Astrocyte (in vitro differentiated cells and primary cell): ENCODE results near the gene TBC1D12. TPM values are rescaled to one million over a fixed set of nuclear protein-coding genes. Genes with fewer than 3 reads are reported as not detected.

Source experiments
- DNase-seq: peaks from one replicate; pipeline ENCODE4 v3.0.0-alpha.2; 2010; ENCODE audit warnings: low read depth
- FAIRE-seq: peaks from 2 replicates; lab custom pipeline; 2011; peaks lifted over from hg19 to GRCh38; lab: Jason Lieb, UNC
- H2AFZ ChIP-seq: 2 replicates; pipeline ENCODE4 v1.6.0; 2012; ENCODE audit warnings: low read depth, low read length, inconsistent platforms
- H3K27ac ChIP-seq: 2 replicates; pipeline ENCODE4 v1.5.1; 2011; ENCODE audit warnings: low read depth, low read length, inconsistent platforms
- H3K27me3 ChIP-seq: 2 replicates; pipeline ENCODE4 v1.6.0; 2011; ENCODE audit warnings: low read length, inconsistent platforms; ENCODE audit not compliant: insufficient read depth
- H3K36me3 ChIP-seq: 2 replicates; pipeline ENCODE4 v1.5.1; 2011; ENCODE audit warnings: low read length, inconsistent platforms; ENCODE audit not compliant: insufficient read depth
- H3K4me1 ChIP-seq: 2 replicates; pipeline ENCODE4 v1.5.1; 2011; ENCODE audit warnings: low read length, inconsistent platforms; ENCODE audit not compliant: insufficient read depth
- H3K4me2 ChIP-seq: 2 replicates; pipeline ENCODE4 v1.6.0; 2012; ENCODE audit warnings: low read length, inconsistent platforms
- H3K4me3 ChIP-seq: 2 replicates; pipeline ENCODE4 v1.5.1; 2011; ENCODE audit warnings: low read depth, mild to moderate bottlenecking, low read length, inconsistent platforms; ENCODE audit not compliant: insufficient read depth
- H3K79me2 ChIP-seq: 2 replicates; pipeline ENCODE4 v1.6.0; 2012; ENCODE audit warnings: mild to moderate bottlenecking, low read length, inconsistent platforms; ENCODE audit not compliant: insufficient read depth
- H3K9ac ChIP-seq: 2 replicates; pipeline ENCODE4 v1.6.0; 2012; ENCODE audit warnings: mild to moderate bottlenecking, low read length, inconsistent platforms
- H3K9me3 ChIP-seq: 2 replicates; pipeline ENCODE4 v1.5.1; 2012; ENCODE audit warnings: low read depth, mild to moderate bottlenecking, low read length, inconsistent platforms; ENCODE audit not compliant: insufficient read depth
- H4K20me1 ChIP-seq: 2 replicates; pipeline ENCODE4 v1.6.0; 2012; ENCODE audit warnings: low read length, inconsistent platforms; ENCODE audit not compliant: insufficient read depth
- H3K27ac Mint-ChIP-seq: one replicate; pipeline ENCODE4 v1.8.0; 2021; ENCODE audit warnings: mild to moderate bottlenecking, mixed read lengths; ENCODE audit not compliant: unreplicated experiment
- H3K27me3 Mint-ChIP-seq: one replicate; pipeline ENCODE4 v1.8.0; 2021; ENCODE audit warnings: low read depth, mixed read lengths; ENCODE audit not compliant: unreplicated experiment
- H3K36me3 Mint-ChIP-seq: one replicate; pipeline ENCODE4 v1.8.0; 2021; ENCODE audit warnings: low read depth, mixed read lengths; ENCODE audit not compliant: unreplicated experiment
- H3K4me1 Mint-ChIP-seq: one replicate; pipeline ENCODE4 v1.8.0; 2021; ENCODE audit warnings: low read depth, mixed read lengths; ENCODE audit not compliant: unreplicated experiment
- H3K4me3 Mint-ChIP-seq: one replicate; pipeline ENCODE4 v1.8.0; 2021; ENCODE audit warnings: mild to moderate bottlenecking, moderate library complexity, mixed read lengths; ENCODE audit not compliant: unreplicated experiment
- H3K9me3 Mint-ChIP-seq: one replicate; pipeline ENCODE4 v1.8.0; 2021; ENCODE audit warnings: mild to moderate bottlenecking, mixed read lengths; ENCODE audit not compliant: unreplicated experiment
- CTCF ChIP-seq: IDR thresholded peaks from 2 replicates; pipeline ENCODE4 v1.5.1; 2011; ENCODE audit warnings: low read depth, mild to moderate bottlenecking, inconsistent platforms, low read length, moderate library complexity; ENCODE audit not compliant: insufficient read depth
- EZH2 ChIP-seq: IDR thresholded peaks from 2 replicates; pipeline ENCODE4 v1.6.1; 2012; ENCODE audit warnings: mild to moderate bottlenecking, low read length, inconsistent platforms; ENCODE audit not compliant: insufficient read depth
- total RNA-seq: library from RNA; stranded (reverse); gene quantifications from 2 replicates; pipeline ENCODE4 v1.2.1, GENCODE V29; 2021

Gene TBC1D12
- total RNA-seq, 1 donor from 2014 or later, result 7.6 TPM

- Histone ChIP-seq H3K79me2 (peaks cover 76% of the 10 kb centered on the region), H3K27me3 (no peaks in the 10 kb centered on the region), H3K9ac (no peak overlapping the region), H3K36me3 (no peaks in the 10 kb centered on the region), H3K4me2 (no peak overlapping the region), H3K9me3 (no peaks in the 10 kb centered on the region), H3K4me1 (peaks cover 15% of the 10 kb centered on the region), H4K20me1 (peaks cover 20% of the 10 kb centered on the region), H3K27ac (no peak overlapping the region), H2AFZ (no peak overlapping the region), H3K4me3 (no peak overlapping the region)
- Mint-ChIP-seq H3K9me3 (peaks cover 7% of the 10 kb centered on the region), H3K4me3 (no peak overlapping the region), H3K36me3 (peaks cover 2% of the 10 kb centered on the region), H3K27ac (no peak overlapping the region), H3K27me3 (no peaks in the 10 kb centered on the region), H3K4me1 (peaks cover 20% of the 10 kb centered on the region)
- TF ChIP-seq EZH2, result no peak
- TF ChIP-seq CTCF, result no peak
- DNase-seq (no peak), FAIRE-seq (no peak)
Observed at GRCh38 chr10:94424714-94425337, 22.5 kb downstream of the TBC1D12 start.

- FAIRE-seq (no peak), DNase-seq (no peak)
- Histone ChIP-seq H3K4me2 (no peak overlapping the region), H3K4me3 (no peak overlapping the region), H3K36me3 (no peaks in the 10 kb centered on the region), H4K20me1 (peaks cover 19% of the 10 kb centered on the region), H3K9ac (no peak overlapping the region), H3K27me3 (no peaks in the 10 kb centered on the region), H3K4me1 (peaks cover 15% of the 10 kb centered on the region), H3K9me3 (no peaks in the 10 kb centered on the region), H3K27ac (no peak overlapping the region), H3K79me2 (peaks cover 75% of the 10 kb centered on the region), H2AFZ (no peak overlapping the region)
- TF ChIP-seq CTCF (no peak), EZH2 (no peak)
- no peaks in the 10 kb centered on the region for H3K27me3 Mint-ChIP-seq
- no peak overlapping the region for H3K4me3 Mint-ChIP-seq
- peaks cover 7% of the 10 kb centered on the region for H3K9me3 Mint-ChIP-seq
- peaks cover 20% of the 10 kb centered on the region for H3K4me1 Mint-ChIP-seq
- H3K36me3 Mint-ChIP-seq, result peaks cover 2% of the 10 kb centered on the region
- H3K27ac Mint-ChIP-seq, result no peak overlapping the region
Observed at GRCh38 chr10:94425942-94426341, 23.6 kb downstream of the TBC1D12 start.

- Histone ChIP-seq H3K36me3 (no peaks in the 10 kb centered on the region), H3K4me2 (no peak overlapping the region), H3K27me3 (no peaks in the 10 kb centered on the region), H3K4me3 (no peak overlapping the region), H3K9ac (no peak overlapping the region), H3K4me1 (peaks cover 15% of the 10 kb centered on the region), H3K9me3 (no peaks in the 10 kb centered on the region), H3K79me2 (peaks cover 69% of the 10 kb centered on the region), H4K20me1 (peaks cover 17% of the 10 kb centered on the region), H3K27ac (no peak overlapping the region), H2AFZ (no peak overlapping the region)
- peaks cover 24% of the 10 kb centered on the region for H3K4me1 Mint-ChIP-seq
- no peaks in the 10 kb centered on the region for H3K27me3 Mint-ChIP-seq
- FAIRE-seq (no peak), DNase-seq (no peak)
- no peak overlapping the region for H3K4me3 Mint-ChIP-seq
- peaks cover 7% of the 10 kb centered on the region for H3K9me3 Mint-ChIP-seq
- H3K36me3 Mint-ChIP-seq, result peaks cover 2% of the 10 kb centered on the region
- no peak overlapping the region for H3K27ac Mint-ChIP-seq
- no peak for TF ChIP-seq EZH2
- no peak for TF ChIP-seq CTCF
Observed at GRCh38 chr10:94427166-94427565, 24.8 kb downstream of the TBC1D12 start.
